CD4-positive, alpha-beta T cell treated with Interleukin-21 for 1 hour (primary cell): ENCODE data around the gene ETFA.
"Not testable (repeated sequence)": the region's sequence is repeated elsewhere in the genome, so short reads cannot be mapped to it uniquely, and the experiment has no call there.

Experiments
- DNase-seq: peaks from one replicate; pipeline ENCODE4 v3.0.0-alpha.2; 2020

ETFA gene

DNA sequence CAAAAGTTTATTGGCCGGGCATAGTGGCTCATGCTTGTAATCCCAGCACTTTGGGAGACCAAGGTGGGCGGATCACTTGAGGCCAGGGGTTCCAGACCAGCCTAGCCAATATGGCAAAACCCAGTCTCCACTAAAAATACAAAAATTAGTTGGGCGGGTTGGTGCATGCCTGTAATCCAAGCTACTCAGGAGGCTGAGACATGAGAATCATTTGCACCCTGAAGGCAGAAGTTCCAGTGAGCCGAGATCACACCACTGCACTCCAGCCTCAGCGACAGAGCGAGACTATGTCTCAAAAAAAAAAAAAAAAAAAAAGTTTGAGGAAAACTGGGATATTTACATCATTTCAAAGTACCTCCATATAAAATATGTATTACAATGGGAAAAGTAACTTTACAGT lies 40.4 kb downstream of the ETFA start:
- no peak for DNase-seq

DNA sequence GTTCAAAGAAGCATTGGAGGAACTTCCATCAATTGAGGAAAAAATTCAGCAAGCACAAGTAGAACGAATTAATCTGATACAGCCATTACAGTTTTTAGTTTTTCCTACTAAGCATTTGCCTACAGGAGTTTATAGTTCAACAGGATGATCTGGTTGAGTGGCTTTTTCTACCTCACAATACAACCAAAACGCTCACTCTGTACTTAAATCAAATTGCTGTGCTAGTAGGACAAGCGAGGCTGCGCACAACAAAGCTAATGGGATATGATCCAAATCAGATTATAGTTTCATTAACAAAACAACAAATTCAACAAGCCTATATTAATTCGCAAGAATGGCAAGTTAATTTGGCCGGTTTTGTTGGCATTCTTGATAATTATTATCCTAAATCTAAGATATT lies 44.2 kb downstream of the ETFA start:
- DNase-seq: no peak

DNA sequence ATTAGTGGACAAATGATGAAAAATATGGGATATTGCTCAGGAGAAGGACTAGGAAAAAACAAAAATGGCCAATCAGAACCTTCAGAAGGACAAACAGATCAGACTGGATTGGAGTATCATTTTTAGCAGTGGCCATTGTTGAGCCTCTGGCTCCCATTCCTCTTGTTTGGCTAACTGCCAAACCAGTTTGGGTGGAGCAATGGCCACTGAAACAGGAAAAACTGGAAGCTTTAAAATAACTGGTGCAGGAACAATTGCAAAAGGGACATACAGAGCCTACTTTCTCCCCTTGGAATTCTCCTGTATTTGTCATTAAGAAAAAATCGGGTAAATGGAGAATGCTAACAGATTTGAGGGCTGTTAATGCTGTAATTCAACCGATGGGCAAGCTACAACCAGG lies 45.5 kb downstream of the ETFA start:
- DNase-seq: not testable (repeated sequence)

GRCh38 chr15:76260246-76260938 lies 50.9 kb downstream of the ETFA start:
- DNase-seq: no peak

DNA sequence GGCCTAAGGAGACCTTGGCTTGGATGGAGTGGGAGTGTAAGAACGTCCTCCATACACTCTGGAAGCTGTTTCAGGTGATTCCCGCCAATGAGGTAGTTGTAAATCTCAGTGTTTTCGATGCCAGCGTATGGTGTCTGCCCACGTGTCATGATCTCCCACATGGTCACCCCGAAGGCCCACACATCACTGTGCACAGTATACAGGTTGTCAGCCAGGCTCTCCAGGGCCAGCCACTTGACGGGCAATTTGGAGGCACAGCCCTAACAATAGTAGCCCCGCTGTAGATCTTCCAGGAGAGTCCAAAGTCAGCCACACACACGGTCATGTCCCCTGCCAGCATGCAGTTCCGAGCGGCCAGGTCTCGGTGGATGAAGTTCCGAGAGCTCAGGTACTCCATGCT lies 51.9 kb downstream of the ETFA start:
- no peak for DNase-seq

DNA sequence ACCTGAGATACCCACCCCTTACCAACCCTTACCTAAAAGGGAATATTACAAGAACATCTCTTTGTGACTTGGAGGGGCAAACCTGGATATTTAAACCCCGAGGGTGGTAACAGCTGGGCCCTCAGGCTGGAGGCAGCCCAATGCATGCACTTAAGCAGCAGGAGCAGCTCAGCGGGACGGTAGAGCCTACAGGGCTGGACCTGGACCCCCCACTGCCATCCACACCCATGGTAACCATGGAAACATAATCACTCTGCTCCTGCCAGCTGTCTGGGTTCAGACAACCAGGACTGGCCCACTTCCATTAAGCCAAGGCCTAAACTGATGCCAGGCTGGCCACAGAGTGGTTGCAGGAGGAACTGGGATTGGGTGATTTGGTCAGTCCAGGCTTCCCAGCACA lies 52.8 kb downstream of the ETFA start:
- DNase-seq: no peak

GRCh38 chr15:76253691-76254473 lies 57.4 kb downstream of the ETFA start:
- no peak for DNase-seq

DNA sequence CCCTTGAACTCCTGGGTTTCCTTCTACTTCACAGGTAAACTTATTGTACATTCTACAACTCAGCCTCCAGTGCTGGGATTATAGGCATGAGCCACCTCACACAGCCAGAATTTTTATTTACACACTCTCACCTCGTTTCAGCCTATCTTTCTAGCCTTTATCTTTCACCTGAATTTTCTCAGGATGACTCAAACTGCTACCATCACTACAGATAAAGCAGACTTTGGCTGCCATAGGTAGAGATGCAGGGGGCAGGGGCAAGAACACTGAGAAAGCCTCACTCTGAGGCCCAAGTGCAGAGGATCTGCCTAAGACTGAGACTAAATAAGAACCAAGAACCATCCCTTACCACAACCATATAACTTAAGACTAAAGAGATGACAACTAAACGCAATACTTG lies 59.0 kb downstream of the ETFA start:
- DNase-seq: no peak

DNA sequence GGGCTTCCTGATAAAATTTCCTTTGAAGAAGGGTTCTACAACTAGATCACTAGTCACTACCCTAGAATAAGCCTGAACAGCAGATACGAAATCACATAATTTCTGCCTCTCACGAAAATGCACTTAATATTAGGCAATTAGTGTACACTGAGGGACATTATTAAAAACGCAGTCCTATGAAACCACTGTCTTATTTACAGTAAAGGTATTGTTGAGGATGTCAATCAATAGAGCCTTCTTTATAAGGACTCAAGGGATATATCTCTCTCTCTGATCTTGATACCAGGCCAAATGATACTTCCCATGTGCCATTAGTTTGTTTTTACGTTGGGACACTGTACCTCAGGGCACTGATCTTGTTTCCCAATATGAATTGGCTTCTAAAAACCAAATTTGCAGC lies 59.6 kb downstream of the ETFA start:
- DNase-seq: no peak

DNA sequence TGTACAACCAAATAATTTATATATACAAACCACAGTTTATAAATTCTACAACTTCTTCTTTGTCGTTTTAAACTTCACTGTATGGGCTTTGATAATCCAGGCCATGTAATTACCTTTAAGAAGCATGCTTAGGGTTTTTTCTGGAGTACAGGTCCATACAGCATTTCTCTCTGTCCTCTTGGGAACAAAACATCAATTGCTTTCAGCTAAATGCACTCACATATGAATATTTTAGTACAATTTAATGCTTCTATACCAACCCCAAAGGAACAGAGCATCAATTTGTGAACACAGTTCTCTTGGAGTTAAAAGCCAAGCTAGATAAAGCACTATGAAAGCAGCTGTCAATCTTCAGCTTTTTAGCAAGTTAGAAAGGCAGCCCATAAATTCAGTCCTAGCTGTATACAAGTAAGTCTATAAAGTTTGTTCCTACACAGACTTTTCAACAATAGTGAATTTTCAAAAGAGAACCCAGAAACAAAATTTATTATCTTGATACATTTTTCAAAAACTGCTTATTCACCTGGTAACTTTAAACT lies 66.1 kb downstream of the ETFA start:
- DNase-seq: no peak

DNA sequence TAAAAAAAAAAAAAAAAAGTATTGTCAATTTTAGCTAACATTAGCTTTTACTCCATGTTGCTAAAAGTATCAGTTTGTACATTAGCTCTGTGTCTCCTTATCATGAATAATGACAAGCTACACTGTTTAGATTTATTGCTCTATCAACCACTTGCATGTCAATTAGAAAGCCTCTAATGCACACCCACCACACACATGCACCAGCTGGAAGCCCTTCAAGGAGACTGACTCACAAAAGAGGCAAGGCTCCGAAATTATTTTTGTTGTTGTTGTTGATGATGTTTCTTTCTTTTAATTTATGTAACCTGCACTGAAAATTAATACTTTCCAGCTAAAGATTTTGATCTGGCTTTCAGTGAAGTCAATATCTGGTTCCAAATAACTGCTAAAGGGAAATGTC lies 71.5 kb downstream of the ETFA start:
- no peak for DNase-seq

GRCh38 chr15:76236350-76236749 lies 74.9 kb downstream of the ETFA start:
- no peak for DNase-seq

GRCh38 chr15:76235186-76235826 lies 76.0 kb downstream of the ETFA start:
- DNase-seq: peak; percentile 49

- no peak for DNase-seq
Measured at GRCh38 chr15:76234337-76234889, 76.9 kb downstream of the ETFA start.

- DNase-seq: no peak
Measured at GRCh38 chr15:76233921-76234320, 77.3 kb downstream of the ETFA start.

GRCh38 chr15:76229266-76229665 lies 82.0 kb downstream of the ETFA start:
- DNase-seq: no peak

- no peak for DNase-seq
Measured at GRCh38 chr15:76223521-76223920, 87.7 kb downstream of the ETFA start.

DNA sequence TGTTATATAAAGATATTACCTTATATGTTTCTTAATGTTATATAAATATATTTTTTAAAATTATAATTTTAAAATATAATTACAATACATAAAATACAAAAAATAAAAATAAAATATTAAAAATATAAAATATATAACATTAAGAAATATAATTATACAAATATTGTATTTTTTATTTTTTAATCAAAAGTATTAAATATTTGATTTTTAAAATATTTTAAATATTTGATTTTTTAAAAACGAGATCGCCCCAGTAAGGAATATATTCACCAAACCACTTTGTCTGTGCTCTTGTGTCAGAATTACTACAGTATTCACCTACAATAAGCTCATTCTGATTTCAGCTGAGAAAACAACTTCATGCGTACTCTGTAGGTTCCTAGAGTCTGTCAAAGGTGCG lies 89.1 kb downstream of the ETFA start:
- DNase-seq: no peak

- DNase-seq: no peak
Measured at GRCh38 chr15:76221085-76221767, 90.0 kb downstream of the ETFA start.

DNA sequence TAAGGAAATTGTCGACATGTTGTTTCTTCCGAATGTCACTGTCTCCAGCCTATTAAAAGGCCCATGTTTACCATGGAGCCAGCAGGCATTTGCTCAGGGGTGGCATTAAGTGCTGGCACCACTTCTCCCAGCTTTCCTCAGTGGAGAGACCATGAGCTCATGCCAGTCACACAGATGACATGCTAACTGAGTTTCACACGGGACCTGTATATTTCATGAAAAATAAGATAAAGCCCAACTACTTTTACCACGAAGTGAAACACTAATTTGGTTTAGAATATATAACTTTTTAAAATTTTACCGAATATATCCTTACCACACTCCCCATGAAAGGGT lies 93.4 kb downstream of the ETFA start:
- DNase-seq: no peak

DNA sequence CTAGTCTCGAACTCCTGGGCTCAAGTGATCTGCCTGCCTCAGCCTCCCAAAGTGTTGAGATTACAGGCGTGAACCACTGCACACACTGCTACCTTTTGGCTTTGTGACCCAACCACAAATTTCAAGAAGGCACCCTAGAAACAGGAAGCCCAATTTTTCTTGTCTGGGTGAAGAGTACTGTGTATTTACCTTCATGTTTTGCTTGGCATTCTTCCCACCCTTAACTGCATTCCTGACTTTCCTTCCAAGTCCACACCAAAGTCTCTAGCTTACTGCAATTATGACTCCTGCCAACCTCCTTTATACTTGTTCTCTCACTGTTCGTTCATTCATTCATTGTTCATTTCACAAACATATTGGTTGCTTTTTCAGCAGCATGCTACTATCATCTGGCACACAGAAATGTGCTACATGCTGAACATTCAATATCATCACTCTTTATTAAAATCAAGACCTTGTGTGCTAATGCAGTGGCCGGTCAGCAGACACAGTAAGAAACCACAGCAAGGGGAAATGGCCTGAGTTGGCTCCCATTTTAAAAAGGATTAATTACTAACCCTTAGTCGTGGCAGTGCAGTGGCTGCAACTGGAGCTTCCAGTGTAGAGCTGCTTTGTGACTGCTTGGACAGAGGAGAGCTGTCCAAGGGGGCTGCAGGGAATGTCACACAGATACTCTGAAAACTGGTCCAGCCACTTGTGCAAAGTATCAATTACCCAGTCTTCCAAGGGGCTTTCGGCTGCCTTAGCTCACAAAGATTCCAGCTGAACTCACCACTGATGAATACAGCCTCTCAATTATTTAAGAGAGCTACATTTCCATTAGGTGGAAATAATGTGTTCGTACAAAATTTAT lies 94.0 kb downstream of the ETFA start:
- DNase-seq: no peak

- DNase-seq: no peak
Measured at GRCh38 chr15:76215634-76216033, 95.6 kb downstream of the ETFA start.
